AG04449 (cell line): ENCODE measurements around the gene DGKB.

Experiments used
- CTCF ChIA-PET: fragments of 350-600 bp; formaldehyde crosslinking; extraction: SDS; loops from one replicate; lab custom pipeline; 2021; ENCODE audit warnings: antibody characterized with exemption; lab: Yijun Ruan, JAX
- POLR2A ChIA-PET: fragments of 400-600, 350-600 bp; formaldehyde crosslinking; extraction: SDS; loops from one replicate; lab custom pipeline; 2020; ENCODE audit warnings: antibody characterized with exemption, inconsistent platforms; lab: Yijun Ruan, JAX
- DNase-seq: peaks from one replicate; pipeline ENCODE4 v3.0.0-alpha.2; 2010; ENCODE audit warnings: low read depth, low spot score
- H3K4me3 ChIP-seq: 2 replicates; pipeline ENCODE4 v1.5.1; 2011; ENCODE audit warnings: low read depth, mild to moderate bottlenecking, control low read depth, low read length
- CTCF ChIP-seq: IDR thresholded peaks from one replicate; pipeline ENCODE4 v1.5.1; 2011; ENCODE audit warnings: mild to moderate bottlenecking, moderate library complexity, low read length, control low read depth, inconsistent platforms; ENCODE audit not compliant: insufficient read depth; ENCODE audit errors: missing control alignments

DGKB gene

GRCh38 chr7:14332155-14332554 lies 570.4 kb downstream of the DGKB start:
- CTCF ChIA-PET: no interaction called here
- POLR2A ChIA-PET: no interaction called here
- TF ChIP-seq CTCF: no peak
- DNase-seq: no peak
- no peak overlapping the region for H3K4me3 ChIP-seq

- TF ChIP-seq CTCF: no peak
- H3K4me3 ChIP-seq: no peak overlapping the region
- DNase-seq: no peak
- POLR2A ChIA-PET: no interaction called here
- CTCF ChIA-PET: no interaction called here
Observed at GRCh38 chr7:14324767-14325166, 577.8 kb downstream of the DGKB start.

- no peak overlapping the region for H3K4me3 ChIP-seq
- no peak for DNase-seq
- ChIA-PET POLR2A (no interaction called here), CTCF (no interaction called here)
- no peak for TF ChIP-seq CTCF
Observed at GRCh38 chr7:14322724-14323123, 579.8 kb downstream of the DGKB start.

GRCh38 chr7:14321947-14322346 lies 580.6 kb downstream of the DGKB start:
- DNase-seq: no peak
- CTCF ChIA-PET: no interaction called here
- no peak overlapping the region for H3K4me3 ChIP-seq
- no peak for TF ChIP-seq CTCF
- POLR2A ChIA-PET: no interaction called here

GRCh38 chr7:14309432-14309831 lies 593.1 kb downstream of the DGKB start:
- ChIA-PET CTCF (no interaction called here), POLR2A (no interaction called here)
- H3K4me3 ChIP-seq: no peak overlapping the region
- TF ChIP-seq CTCF: no peak
- DNase-seq: no peak

- ChIA-PET CTCF (no interaction called here), POLR2A (no interaction called here)
- no peak for DNase-seq
- no peak overlapping the region for H3K4me3 ChIP-seq
- no peak for TF ChIP-seq CTCF
Observed at GRCh38 chr7:14305233-14305866, 597.2 kb downstream of the DGKB start.
